Smooth muscle cell (in vitro differentiated cells): ENCODE measurements around the gene TSPAN11. TPM values are rescaled to one million over a fixed set of nuclear protein-coding genes. Genes with fewer than 3 reads are reported as not detected.

Source experiments
- DNase-seq: peaks from one replicate; lab custom pipeline; 2025; ENCODE audit not compliant: unreplicated experiment; lab: John Stamatoyannopoulos, UW
- H2AFZ ChIP-seq: fragments of 200-600 bp; sonication (generic); 2 replicates; pipeline ENCODE4 v1.6.0; 2016; ENCODE audit warnings: antibody characterized with exemption, low read depth, mild to moderate bottlenecking
- H3F3A ChIP-seq: fragments of 200-600 bp; sonication (generic); 2 replicates; pipeline ENCODE4 v1.6.0; 2017; ENCODE audit warnings: antibody characterized with exemption, low read depth
- H3K27ac ChIP-seq: fragments of 200-600 bp; sonication (generic); 2 replicates; pipeline ENCODE4 v1.5.1; 2016; ENCODE audit warnings: low read depth, mild to moderate bottlenecking
- H3K27me3 ChIP-seq: fragments of 200-600 bp; sonication (generic); 2 replicates; pipeline ENCODE4 v1.6.1; 2016; ENCODE audit warnings: low read depth, mild to moderate bottlenecking
- H3K36me3 ChIP-seq: fragments of 200-600 bp; sonication (generic); 2 replicates; pipeline ENCODE4 v1.5.1; 2016; ENCODE audit warnings: low read depth
- H3K4me1 ChIP-seq: fragments of 200-600 bp; sonication (generic); 2 replicates; pipeline ENCODE4 v1.5.1; 2016; ENCODE audit warnings: low read depth
- H3K4me2 ChIP-seq: fragments of 200-600 bp; sonication (generic); 2 replicates; pipeline ENCODE4 v1.6.0; 2016; ENCODE audit warnings: mild to moderate bottlenecking
- H3K4me3 ChIP-seq: fragments of 200-600 bp; sonication (generic); 2 replicates; pipeline ENCODE4 v1.5.1; 2016; ENCODE audit warnings: mild to moderate bottlenecking
- H3K79me2 ChIP-seq: fragments of 200-600 bp; sonication (generic); 2 replicates; pipeline ENCODE4 v1.6.0; 2016; ENCODE audit warnings: low read depth, mild to moderate bottlenecking
- H3K9ac ChIP-seq: fragments of 200-600 bp; sonication (generic); 2 replicates; pipeline ENCODE4 v1.6.0; 2016; ENCODE audit warnings: low read depth
- H3K9me3 ChIP-seq: fragments of 200-600 bp; sonication (generic); replicated peaks from 2 replicates; pipeline ENCODE4 v1.5.1; 2016; ENCODE audit warnings: low read depth
- H4K20me1 ChIP-seq: fragments of 200-600 bp; sonication (generic); 2 replicates; pipeline ENCODE4 v1.6.0; 2016; ENCODE audit warnings: low read depth
- WGBS: methylation state at CpG from one replicate; pipeline ENCODE4 v1.1.7; 2016; ENCODE audit warnings: low lambda C conversion rate; 5-methylcytosine and 5-hydroxymethylcytosine counted together
- polyA plus RNA-seq: library from polyadenylated mRNA; unstranded; fragments of >200 nt; fragmentation: Nextera tagmentation; extraction: Ambion mirVana; gene quantifications from 2 replicates; pipeline ENCODE4 v1.2.1, GENCODE V29; 2016
- total RNA-seq: library from RNA; depleted of rRNA; stranded (reverse); fragments of >200 nt; gene quantifications from 2 replicates; pipeline ENCODE4 v1.2.3, GENCODE V29; 2014
- TF ChIP-seq, protein P1 (sequence below): fragments of 200-600 bp; sonication (generic); IDR thresholded peaks from 2 replicates; pipeline ENCODE4 v1.5.1; 2017; ENCODE audit warnings: borderline replicate concordance, mild to moderate bottlenecking, antibody characterized with exemption; ENCODE audit not compliant: insufficient read depth, poor library complexity, severe bottlenecking

The TSPAN11 gene
- total and polyA plus RNA-seq, 2 experiments from 2014 or later, result 2.8 to 3.0 TPM

DNA sequence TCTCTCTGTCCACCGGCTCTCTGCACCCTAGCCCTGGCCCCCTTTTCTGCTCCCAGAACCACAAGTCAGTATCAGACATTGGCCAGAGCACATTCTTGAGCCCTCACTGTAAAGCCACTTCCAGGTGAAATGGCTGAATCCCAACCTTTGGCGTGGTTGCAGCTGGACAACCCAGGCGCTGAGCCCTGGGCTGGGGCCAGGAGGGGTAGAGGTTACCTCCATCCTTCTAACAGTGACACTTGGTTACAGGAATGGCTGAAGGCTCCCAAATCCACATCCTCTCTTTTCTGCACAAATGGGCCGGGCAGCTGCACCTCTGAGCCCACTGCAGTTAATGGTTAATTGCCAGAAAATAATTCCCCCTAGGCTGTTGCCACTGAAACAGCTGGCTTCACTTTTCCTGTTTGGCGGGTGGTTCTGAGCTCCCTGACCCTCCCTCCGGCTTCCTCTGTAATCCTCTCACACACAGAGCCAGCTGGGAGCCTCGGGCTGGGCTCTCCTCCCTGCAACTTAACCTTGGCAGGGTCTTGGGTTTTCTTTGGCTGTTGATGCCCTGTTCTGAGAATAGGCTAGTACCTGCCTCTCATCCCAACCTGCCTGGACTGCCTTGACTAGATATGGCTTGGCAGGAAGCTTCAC is 44.1 kb downstream of the TSPAN11 start:
- 48% methylated on average over 7 of the region's 7 CpGs for WGBS
- Histone ChIP-seq H2AFZ (no peak overlapping the region), H3K27ac (no peak overlapping the region), H3K4me3 (no peak overlapping the region), H4K20me1 (no peaks in the 10 kb centered on the region), H3K9me3 (no peaks in the 10 kb centered on the region), H3K4me2 (no peak overlapping the region), H3K4me1 (peaks cover 4% of the 10 kb centered on the region), H3K9ac (no peak overlapping the region), H3K79me2 (no peaks in the 10 kb centered on the region), H3K27me3 (peaks cover 19% of the 10 kb centered on the region), H3F3A (no peaks in the 10 kb centered on the region), H3K36me3 (no peaks in the 10 kb centered on the region)
- TF ChIP-seq, protein P1, sequence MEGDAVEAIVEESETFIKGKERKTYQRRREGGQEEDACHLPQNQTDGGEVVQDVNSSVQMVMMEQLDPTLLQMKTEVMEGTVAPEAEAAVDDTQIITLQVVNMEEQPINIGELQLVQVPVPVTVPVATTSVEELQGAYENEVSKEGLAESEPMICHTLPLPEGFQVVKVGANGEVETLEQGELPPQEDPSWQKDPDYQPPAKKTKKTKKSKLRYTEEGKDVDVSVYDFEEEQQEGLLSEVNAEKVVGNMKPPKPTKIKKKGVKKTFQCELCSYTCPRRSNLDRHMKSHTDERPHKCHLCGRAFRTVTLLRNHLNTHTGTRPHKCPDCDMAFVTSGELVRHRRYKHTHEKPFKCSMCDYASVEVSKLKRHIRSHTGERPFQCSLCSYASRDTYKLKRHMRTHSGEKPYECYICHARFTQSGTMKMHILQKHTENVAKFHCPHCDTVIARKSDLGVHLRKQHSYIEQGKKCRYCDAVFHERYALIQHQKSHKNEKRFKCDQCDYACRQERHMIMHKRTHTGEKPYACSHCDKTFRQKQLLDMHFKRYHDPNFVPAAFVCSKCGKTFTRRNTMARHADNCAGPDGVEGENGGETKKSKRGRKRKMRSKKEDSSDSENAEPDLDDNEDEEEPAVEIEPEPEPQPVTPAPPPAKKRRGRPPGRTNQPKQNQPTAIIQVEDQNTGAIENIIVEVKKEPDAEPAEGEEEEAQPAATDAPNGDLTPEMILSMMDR, result no peak
- no peak for DNase-seq

DNA sequence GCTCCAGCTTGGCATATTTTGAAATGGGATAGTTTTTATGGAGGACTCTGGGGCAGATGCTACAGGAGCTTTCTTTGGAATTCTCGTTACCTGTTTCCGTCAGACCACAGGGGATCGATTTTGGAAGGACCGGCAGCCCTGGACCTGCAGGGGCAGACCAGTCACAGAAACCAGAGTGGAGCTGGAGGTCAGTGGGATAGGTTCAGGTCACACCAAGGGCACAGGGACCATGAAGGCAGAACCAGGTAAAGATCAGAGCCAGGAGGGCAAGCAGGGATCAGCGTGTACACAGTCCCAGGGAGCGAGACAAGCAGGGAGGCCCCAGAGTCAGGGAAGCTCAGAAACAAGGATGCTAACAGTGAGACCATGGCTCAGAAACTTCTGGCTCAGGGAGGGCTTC is 45.5 kb downstream of the TSPAN11 start:
- H4K20me1 ChIP-seq, result no peaks in the 10 kb centered on the region
- no peak overlapping the region for H3K4me3 ChIP-seq
- DNase-seq, result no peak
- no peaks in the 10 kb centered on the region for H3F3A ChIP-seq
- H2AFZ ChIP-seq, result no peak overlapping the region
- TF ChIP-seq, protein P1, result no peak
- H3K27ac ChIP-seq, result no peak overlapping the region
- no peak overlapping the region for H3K9ac ChIP-seq
- H3K27me3 ChIP-seq, result peaks cover 19% of the 10 kb centered on the region
- H3K79me2 ChIP-seq, result no peaks in the 10 kb centered on the region
- peaks cover 4% of the 10 kb centered on the region for H3K4me1 ChIP-seq
- 92% methylated on average over 6 of the region's 6 CpGs for WGBS
- H3K36me3 ChIP-seq, result no peaks in the 10 kb centered on the region
- H3K9me3 ChIP-seq, result no peaks in the 10 kb centered on the region
- H3K4me2 ChIP-seq, result no peak overlapping the region

DNA sequence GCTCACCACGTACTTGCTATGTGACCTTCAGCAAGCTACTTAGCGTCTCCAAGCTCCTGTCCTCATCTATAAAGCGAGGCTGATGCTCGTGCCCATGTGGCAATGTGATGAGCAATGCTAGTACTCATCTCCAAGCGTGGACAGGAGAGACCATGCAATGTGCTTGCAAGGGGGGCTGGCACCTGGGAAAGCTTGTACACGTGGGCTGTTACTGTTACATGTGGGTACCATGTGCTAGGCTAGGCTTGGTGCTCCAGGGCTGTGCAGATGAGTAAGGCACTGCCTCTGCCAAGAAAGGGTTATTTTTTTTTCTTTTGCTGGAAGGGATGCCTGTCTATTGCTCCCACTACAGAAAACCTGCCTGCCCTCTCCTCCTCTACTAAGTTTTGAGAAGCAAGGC is 46.6 kb downstream of the TSPAN11 start:
- H3K9ac ChIP-seq, result no peak overlapping the region
- no peak overlapping the region for H3K4me3 ChIP-seq
- no peaks in the 10 kb centered on the region for H3K9me3 ChIP-seq
- no peaks in the 10 kb centered on the region for H4K20me1 ChIP-seq
- no peak for DNase-seq
- no peak overlapping the region for H3K27ac ChIP-seq
- no peak overlapping the region for H2AFZ ChIP-seq
- no peaks in the 10 kb centered on the region for H3F3A ChIP-seq
- WGBS, result 92% methylated on average over 6 of the region's 6 CpGs
- H3K4me1 ChIP-seq, result peaks cover 4% of the 10 kb centered on the region
- peaks cover 19% of the 10 kb centered on the region for H3K27me3 ChIP-seq
- TF ChIP-seq, protein P1, result no peak
- no peak overlapping the region for H3K4me2 ChIP-seq
- no peaks in the 10 kb centered on the region for H3K36me3 ChIP-seq
- H3K79me2 ChIP-seq, result no peaks in the 10 kb centered on the region

DNA sequence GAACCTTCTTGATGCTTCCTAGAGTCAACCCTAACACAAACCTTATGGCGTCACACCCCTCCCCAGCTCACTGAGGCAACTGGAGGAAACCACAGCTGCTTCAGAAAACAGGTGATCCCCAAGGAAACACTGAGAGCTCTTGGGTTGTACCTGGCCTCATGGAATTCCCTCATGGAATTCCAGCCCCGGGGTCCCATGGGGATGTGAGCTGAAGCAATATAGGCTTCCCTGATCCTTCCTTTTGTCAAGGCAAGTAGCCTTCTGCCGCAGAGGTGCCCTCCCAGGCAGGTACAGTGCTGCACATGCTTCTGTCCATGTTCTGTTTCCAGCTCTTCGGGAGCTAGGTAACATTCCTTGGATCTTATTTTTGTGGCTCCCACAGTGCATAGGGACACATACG is 47.3 kb downstream of the TSPAN11 start:
- no peak overlapping the region for H3K4me3 ChIP-seq
- TF ChIP-seq, protein P1, result no peak
- no peak overlapping the region for H2AFZ ChIP-seq
- H3K4me1 ChIP-seq, result peaks cover 4% of the 10 kb centered on the region
- H3K9ac ChIP-seq, result no peak overlapping the region
- H3K27me3 ChIP-seq, result peaks cover 19% of the 10 kb centered on the region
- H3K9me3 ChIP-seq, result no peaks in the 10 kb centered on the region
- H4K20me1 ChIP-seq, result no peaks in the 10 kb centered on the region
- H3K27ac ChIP-seq, result no peak overlapping the region
- no peaks in the 10 kb centered on the region for H3K79me2 ChIP-seq
- WGBS, result 88% methylated on average over 5 of the region's 5 CpGs
- no peak overlapping the region for H3K4me2 ChIP-seq
- H3F3A ChIP-seq, result no peaks in the 10 kb centered on the region
- DNase-seq, result no peak
- no peaks in the 10 kb centered on the region for H3K36me3 ChIP-seq
